ENCODE measurements around the gene ULK1. TPM values are rescaled to one million over a fixed set of nuclear protein-coding genes. Genes with fewer than 3 reads are reported as not detected.

The ULK1 gene
- total and polyA plus RNA-seq, 2 donors (not counting 1 experiment from before 2014, with no cell fraction given) = 3.3 to 14.9 TPM

GRCh38 chr12:131862600-131862993 is 31.8 kb upstream of the ULK1 start:
- Histone ChIP-seq H3K4me2 (ENCODE audit: extremely low read depth, insufficient read depth, low read length) (no peak overlapping the region), H3K4me1 (ENCODE audit: control insufficient read depth, extremely low read depth, insufficient read depth, low read length) (peaks cover 3% of the 10 kb centered on the region), H4K20me1 (ENCODE audit: control insufficient read depth, extremely low read depth, insufficient read depth, low read length) (no peaks in the 10 kb centered on the region), H3K9ac (ENCODE audit: insufficient read depth, low read length) (no peak overlapping the region), H3K4me3 (replicated peaks in 1 of 4; ENCODE audit: control extremely low read depth in 1 of 4, insufficient read depth in 1 of 4, low read depth in 3 of 4, low read length in 4 of 4) (no peak overlapping the region), H3K27ac (ENCODE audit: insufficient read depth, low read length) (no peak overlapping the region), H3K27me3 (ENCODE audit: control insufficient read depth, insufficient read depth, low read length) (no peaks in the 10 kb centered on the region), H2AFZ (ENCODE audit: low read length) (no peak overlapping the region), H3K79me2 (ENCODE audit: control insufficient read depth, insufficient read depth, low read length) (no peaks in the 10 kb centered on the region), H3K36me3 (ENCODE audit: control insufficient read depth, insufficient read depth, low read length) (no peaks in the 10 kb centered on the region), H3K9me3 (ENCODE audit: control insufficient read depth, insufficient read depth, low read depth, low read length) (no peaks in the 10 kb centered on the region)
- no peak for DNase-seq (ENCODE audit: low read depth in 2 of 2)
- no peak for TF ChIP-seq CTCF (conservative IDR thresholded peaks at IDR 0.05 in 1 of 2, IDR thresholded peaks at IDR 0.05 in 1 of 2; ENCODE audit: low read depth in 1 of 2, low read length in 2 of 2)
- no peak for TF ChIP-seq EZH2 (IDR thresholded peaks at IDR 0.05; ENCODE audit: low read length, missing control alignments)

- no peaks in the 10 kb centered on the region for H3K9me3 ChIP-seq (ENCODE audit: control insufficient read depth, insufficient read depth, low read depth, low read length)
- no peak overlapping the region for H3K4me2 ChIP-seq (ENCODE audit: extremely low read depth, insufficient read depth, low read length)
- H3K36me3 ChIP-seq (ENCODE audit: control insufficient read depth, insufficient read depth, low read length) = no peaks in the 10 kb centered on the region
- H2AFZ ChIP-seq (ENCODE audit: low read length) = no peak overlapping the region
- H3K27me3 ChIP-seq (ENCODE audit: control insufficient read depth, insufficient read depth, low read length) = no peaks in the 10 kb centered on the region
- H3K4me3 ChIP-seq (replicated peaks in 1 of 4; ENCODE audit: control extremely low read depth in 1 of 4, insufficient read depth in 1 of 4, low read depth in 3 of 4, low read length in 4 of 4) = no peak overlapping the region
- H3K27ac ChIP-seq (ENCODE audit: insufficient read depth, low read length) = no peak overlapping the region
- H3K79me2 ChIP-seq (ENCODE audit: control insufficient read depth, insufficient read depth, low read length) = no peaks in the 10 kb centered on the region
- H3K9ac ChIP-seq (ENCODE audit: insufficient read depth, low read length) = no peak overlapping the region
- no peak for TF ChIP-seq EZH2 (IDR thresholded peaks at IDR 0.05; ENCODE audit: low read length, missing control alignments)
- TF ChIP-seq CTCF (conservative IDR thresholded peaks at IDR 0.05 in 1 of 2, IDR thresholded peaks at IDR 0.05 in 1 of 2; ENCODE audit: low read depth in 1 of 2, low read length in 2 of 2) = no peak
- H3K4me1 ChIP-seq (ENCODE audit: control insufficient read depth, extremely low read depth, insufficient read depth, low read length) = peaks cover 3% of the 10 kb centered on the region
- no peaks in the 10 kb centered on the region for H4K20me1 ChIP-seq (ENCODE audit: control insufficient read depth, extremely low read depth, insufficient read depth, low read length)
- peak; percentile 25 to 26 for DNase-seq (ENCODE audit: low read depth in 2 of 2)
Measured at GRCh38 chr12:131862994-131863710, 31.3 kb upstream of the ULK1 start.

GRCh38 chr12:131863711-131864396 is 30.6 kb upstream of the ULK1 start:
- H3K27me3 ChIP-seq (ENCODE audit: control insufficient read depth, insufficient read depth, low read length) = no peaks in the 10 kb centered on the region
- H3K27ac ChIP-seq (ENCODE audit: insufficient read depth, low read length) = no peak overlapping the region
- DNase-seq (ENCODE audit: low read depth in 2 of 2) = no peak
- H3K36me3 ChIP-seq (ENCODE audit: control insufficient read depth, insufficient read depth, low read length) = no peaks in the 10 kb centered on the region
- H3K4me3 ChIP-seq (replicated peaks in 1 of 4; ENCODE audit: control extremely low read depth in 1 of 4, insufficient read depth in 1 of 4, low read depth in 3 of 4, low read length in 4 of 4) = no peak overlapping the region
- no peaks in the 10 kb centered on the region for H3K9me3 ChIP-seq (ENCODE audit: control insufficient read depth, insufficient read depth, low read depth, low read length)
- H3K9ac ChIP-seq (ENCODE audit: insufficient read depth, low read length) = no peak overlapping the region
- no peaks in the 10 kb centered on the region for H3K79me2 ChIP-seq (ENCODE audit: control insufficient read depth, insufficient read depth, low read length)
- H3K4me1 ChIP-seq (ENCODE audit: control insufficient read depth, extremely low read depth, insufficient read depth, low read length) = peaks cover 3% of the 10 kb centered on the region
- no peaks in the 10 kb centered on the region for H4K20me1 ChIP-seq (ENCODE audit: control insufficient read depth, extremely low read depth, insufficient read depth, low read length)
- no peak overlapping the region for H3K4me2 ChIP-seq (ENCODE audit: extremely low read depth, insufficient read depth, low read length)
- no peak for TF ChIP-seq CTCF (conservative IDR thresholded peaks at IDR 0.05 in 1 of 2, IDR thresholded peaks at IDR 0.05 in 1 of 2; ENCODE audit: low read depth in 1 of 2, low read length in 2 of 2)
- TF ChIP-seq EZH2 (IDR thresholded peaks at IDR 0.05; ENCODE audit: low read length, missing control alignments) = no peak
- H2AFZ ChIP-seq (ENCODE audit: low read length) = no peak overlapping the region
